ENCODE data around the gene SLC8A3. TPM values are rescaled to one million over a fixed set of nuclear protein-coding genes. Genes with fewer than 3 reads are reported as not detected.

Gene SLC8A3
- total RNA-seq, 4 donors from 2014 or later: 0.19 to 1.7 (median 0.90) TPM

DNA sequence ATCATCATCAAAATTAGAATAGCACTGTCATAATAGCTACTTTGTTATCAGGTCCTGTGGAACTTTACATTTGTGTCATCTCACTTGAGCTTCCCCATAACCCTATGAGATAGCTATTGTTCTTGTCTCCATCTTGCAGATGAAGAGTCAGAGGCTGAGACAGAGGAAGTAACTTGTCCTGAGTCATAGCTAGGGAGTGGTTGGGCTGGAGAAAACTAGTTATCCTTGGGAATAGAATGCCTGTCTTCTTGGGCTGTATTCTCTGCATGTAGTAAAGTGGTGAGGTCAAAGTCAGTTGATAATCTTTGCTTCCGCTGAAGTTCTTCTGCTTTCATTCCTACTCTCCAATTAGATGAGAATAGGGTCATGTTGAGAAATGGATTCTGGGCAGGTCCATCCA is 192.5 kb downstream of the SLC8A3 start:
- H3K9me3 ChIP-seq: no peaks in the 10 kb centered on the region
- H3K4me1 ChIP-seq: peaks cover 0 to 21% (median 15%) of the 10 kb centered on the region in 4 donors
- H3K27me3 ChIP-seq: no peaks in the 10 kb centered on the region
- TF ChIP-seq POLR2AphosphoS5 (IDR thresholded peaks at IDR 0.05) (no peak), POLR2A (IDR thresholded peaks at IDR 0.05; ENCODE audit: low read depth) (no peak), EP300 (IDR thresholded peaks at IDR 0.05) (no peak)
- TF ChIP-seq, protein P1, sequence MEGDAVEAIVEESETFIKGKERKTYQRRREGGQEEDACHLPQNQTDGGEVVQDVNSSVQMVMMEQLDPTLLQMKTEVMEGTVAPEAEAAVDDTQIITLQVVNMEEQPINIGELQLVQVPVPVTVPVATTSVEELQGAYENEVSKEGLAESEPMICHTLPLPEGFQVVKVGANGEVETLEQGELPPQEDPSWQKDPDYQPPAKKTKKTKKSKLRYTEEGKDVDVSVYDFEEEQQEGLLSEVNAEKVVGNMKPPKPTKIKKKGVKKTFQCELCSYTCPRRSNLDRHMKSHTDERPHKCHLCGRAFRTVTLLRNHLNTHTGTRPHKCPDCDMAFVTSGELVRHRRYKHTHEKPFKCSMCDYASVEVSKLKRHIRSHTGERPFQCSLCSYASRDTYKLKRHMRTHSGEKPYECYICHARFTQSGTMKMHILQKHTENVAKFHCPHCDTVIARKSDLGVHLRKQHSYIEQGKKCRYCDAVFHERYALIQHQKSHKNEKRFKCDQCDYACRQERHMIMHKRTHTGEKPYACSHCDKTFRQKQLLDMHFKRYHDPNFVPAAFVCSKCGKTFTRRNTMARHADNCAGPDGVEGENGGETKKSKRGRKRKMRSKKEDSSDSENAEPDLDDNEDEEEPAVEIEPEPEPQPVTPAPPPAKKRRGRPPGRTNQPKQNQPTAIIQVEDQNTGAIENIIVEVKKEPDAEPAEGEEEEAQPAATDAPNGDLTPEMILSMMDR (IDR thresholded peaks at IDR 0.05): no peak
- 88% methylated on average over 1 of the region's 1 CpG for WGBS
- no peak overlapping the region for H3K4me3 ChIP-seq
- no peak overlapping the region for H3K27ac ChIP-seq (replicated peaks in 1 of 4)
- intact Hi-C loops (cut with DNase I): no loop called here
- no peaks in the 10 kb centered on the region for H3K36me3 ChIP-seq
- no peak for DNase-seq (ENCODE audit: extremely low spot score)

Other genes starting within 250 kb of the SLC8A3 start
- gene COX16, start 170.7 kb upstream of the SLC8A3 start, total RNA-seq: 10 to 100 TPM in 3 of 4 donors, 1 to 10 TPM in 1; 9.2 to 19.3 (median 15.8) TPM
- 10 to 100 TPM; 30.2 to 47.3 (median 40.0) TPM for gene SYNJ2BP, start 228.1 kb upstream of the SLC8A3 start, total RNA-seq